ENCODE data around the gene SDCBP2.

Gene SDCBP2

GRCh38 chr20:1328680-1329330 is at the start of gene SDCBP2:
TSS of gene SDCBP2 (minus strand) at chr20:1329139. CDS start at chr20:1320416, 8,723 bp downstream.
- DNase-seq = peak; percentile 40

DNA sequence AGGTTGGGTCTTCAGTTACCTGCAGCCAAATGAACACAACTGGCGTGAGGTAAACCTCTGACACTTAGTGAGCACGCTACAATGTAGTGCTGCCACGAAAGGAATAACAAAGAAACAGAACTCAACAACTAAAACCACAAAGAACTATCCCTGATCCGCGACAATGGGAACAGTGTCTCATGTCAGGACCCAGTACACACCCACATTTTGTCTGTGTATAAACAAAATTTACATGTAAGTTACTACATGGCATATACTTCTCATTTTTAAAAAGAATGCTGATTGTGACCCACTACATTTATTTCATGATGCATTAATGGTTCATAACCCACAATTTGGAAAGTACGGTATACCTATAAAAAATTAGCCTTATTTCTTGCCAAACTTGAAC is 49.8 kb upstream of the SDCBP2 start:
- DNase-seq = no peak

- DNase-seq = no peak
These were observed 49.2 kb upstream of the SDCBP2 start for GRCh38 chr20:1377984-1378734.

DNA sequence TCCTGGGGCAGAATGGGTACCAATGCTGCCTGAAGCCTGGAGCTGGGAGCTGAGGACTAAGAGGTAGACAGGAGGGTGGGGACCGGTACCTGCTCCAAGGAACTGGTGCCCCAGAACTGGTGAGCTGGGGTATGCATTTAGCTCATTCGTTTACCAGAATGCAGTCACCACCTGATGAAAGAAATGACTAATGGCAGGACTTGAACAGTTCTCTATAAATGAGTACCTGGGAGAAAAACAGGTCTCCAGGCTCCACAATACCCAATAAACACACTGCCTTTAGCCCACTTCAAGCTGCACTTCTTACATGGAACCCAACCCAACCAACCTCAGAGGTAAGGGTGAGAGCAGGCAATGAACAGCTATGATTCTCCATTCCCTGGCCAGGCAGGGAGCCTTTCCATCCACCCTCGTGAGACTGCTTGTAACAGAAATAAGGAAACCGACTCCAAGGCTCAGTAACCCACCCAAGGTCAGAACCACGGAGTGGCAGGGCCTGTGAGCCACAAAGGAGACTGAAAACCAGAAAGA is 48.5 kb upstream of the SDCBP2 start:
- DNase-seq = no peak

- no peak for DNase-seq
These were observed 47.7 kb upstream of the SDCBP2 start for GRCh38 chr20:1376408-1377270.

DNA sequence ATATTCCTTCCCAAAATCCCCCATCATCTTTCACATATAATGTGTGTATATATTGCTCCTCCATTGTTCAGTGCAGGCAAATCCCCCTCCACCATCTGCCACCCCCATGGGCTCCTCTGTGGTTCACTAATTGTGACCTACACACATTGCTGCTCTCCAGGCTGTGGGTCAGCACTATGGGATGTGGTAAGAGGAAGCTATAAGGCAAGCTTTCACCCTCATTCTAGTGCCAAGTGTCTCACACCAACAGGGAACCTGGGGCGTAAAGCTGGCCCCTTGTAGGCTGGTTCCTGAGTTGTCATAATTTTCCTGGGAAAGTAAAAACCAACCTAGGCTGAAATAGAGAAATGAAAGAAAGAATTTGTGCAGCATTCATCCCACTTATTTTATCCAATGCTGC is 47.1 kb upstream of the SDCBP2 start:
- no peak for DNase-seq

DNA sequence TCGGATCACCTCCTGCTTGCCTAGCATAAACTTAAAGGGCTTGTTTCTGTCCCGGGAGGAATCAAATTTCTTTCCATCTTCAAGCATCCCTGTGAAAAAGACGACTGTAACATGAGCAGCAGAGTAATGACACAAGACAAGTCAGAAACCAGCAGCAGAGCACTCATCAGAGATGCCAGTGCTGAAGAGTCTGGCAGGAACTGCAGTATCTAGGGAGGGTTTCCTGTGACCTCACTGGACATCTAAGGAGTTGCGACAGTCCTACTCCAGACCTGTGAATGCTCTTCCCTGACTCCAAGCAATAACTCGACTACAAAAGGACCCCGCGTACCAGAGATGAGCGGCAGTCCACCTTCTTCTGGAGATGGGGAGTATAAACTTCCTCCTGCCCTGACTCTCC is 46.6 kb upstream of the SDCBP2 start:
- DNase-seq = peak; percentile 29

DNA sequence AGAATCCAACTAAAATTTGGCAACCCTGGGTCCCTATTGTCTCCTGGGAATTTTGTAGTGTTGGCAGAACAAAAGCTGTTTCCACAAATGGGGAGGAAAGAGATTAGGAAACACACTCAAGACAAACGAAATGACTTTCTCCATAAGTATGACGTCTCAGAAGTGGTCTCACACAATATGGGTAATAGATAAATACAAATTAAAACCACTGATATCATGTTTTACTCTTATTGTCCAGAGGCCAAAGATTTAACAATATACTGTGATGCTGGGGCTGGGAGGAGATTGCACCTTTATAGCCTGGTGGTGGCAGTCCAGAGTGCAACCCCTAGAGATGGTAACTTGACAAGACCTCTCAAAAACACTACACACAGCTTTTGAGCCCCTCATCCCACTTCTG is 45.3 kb upstream of the SDCBP2 start:
- DNase-seq = no peak

DNA sequence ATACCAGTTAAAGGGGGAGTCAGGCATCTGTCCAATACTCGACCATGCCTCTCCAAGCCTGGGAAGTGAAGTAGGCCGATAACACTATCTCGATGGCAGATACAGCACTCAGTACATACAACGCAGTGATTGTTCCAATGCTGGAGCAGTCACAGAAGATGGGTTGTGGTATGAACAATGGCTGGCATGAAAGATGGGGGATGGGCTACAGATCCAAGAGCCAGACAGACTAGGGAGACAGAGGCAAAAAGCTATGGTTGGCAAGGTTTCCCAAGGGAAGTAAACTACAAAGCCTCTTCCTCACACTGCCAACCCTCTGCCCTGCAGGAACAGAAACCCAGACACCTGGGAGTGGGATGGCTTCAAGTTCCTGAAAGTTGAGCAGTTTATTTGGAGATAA is 44.7 kb upstream of the SDCBP2 start:
- DNase-seq = no peak

DNA sequence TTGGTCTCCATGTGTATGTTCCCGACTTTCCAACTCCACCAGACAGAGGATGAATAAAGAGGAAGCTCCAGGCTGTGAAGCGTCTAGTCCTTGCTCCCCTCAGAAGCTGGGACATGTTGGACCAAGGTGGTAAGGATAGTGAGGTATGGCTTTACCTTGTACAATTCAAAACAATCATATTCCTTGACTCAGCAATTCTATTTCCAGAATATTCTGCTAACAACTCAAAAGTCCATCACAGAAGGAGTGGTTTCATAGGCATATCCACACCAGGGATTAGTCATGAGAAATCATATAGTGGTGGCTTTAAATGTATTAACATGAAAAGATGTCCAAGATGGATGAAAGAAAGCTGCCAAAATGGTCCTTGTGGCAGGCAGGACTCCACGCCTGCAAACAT is 44.1 kb upstream of the SDCBP2 start:
- DNase-seq = no peak

GRCh38 chr20:1371830-1372539 is 43.0 kb upstream of the SDCBP2 start:
- peak; percentile 15 for DNase-seq

GRCh38 chr20:1371202-1371782 is 42.4 kb upstream of the SDCBP2 start:
- DNase-seq = no peak

GRCh38 chr20:1370548-1371110 is 41.7 kb upstream of the SDCBP2 start:
- no peak for DNase-seq

- DNase-seq = no peak
These were observed 41.0 kb upstream of the SDCBP2 start for GRCh38 chr20:1369970-1370369.

GRCh38 chr20:1368448-1369199 is 39.7 kb upstream of the SDCBP2 start:
- DNase-seq = no peak

DNA sequence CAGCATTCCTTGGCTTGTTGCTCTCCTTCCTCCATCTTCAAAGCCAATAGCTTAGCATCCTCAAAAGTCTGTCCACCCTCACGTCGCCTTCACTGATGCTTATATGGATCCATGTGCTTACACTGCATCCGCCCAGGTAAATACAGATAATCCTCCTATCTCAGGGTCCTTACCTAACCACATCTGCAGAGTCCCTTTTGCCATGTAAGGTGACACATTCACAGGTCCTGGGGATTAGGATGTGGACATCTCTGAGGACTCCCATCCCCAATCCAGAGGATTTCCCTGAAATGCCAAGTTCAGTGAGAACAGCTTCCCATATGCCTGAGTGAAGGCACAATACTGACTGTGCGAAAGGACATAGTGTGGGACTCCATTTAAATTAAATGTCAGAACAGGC is 38.5 kb upstream of the SDCBP2 start:
- DNase-seq = no peak

DNA sequence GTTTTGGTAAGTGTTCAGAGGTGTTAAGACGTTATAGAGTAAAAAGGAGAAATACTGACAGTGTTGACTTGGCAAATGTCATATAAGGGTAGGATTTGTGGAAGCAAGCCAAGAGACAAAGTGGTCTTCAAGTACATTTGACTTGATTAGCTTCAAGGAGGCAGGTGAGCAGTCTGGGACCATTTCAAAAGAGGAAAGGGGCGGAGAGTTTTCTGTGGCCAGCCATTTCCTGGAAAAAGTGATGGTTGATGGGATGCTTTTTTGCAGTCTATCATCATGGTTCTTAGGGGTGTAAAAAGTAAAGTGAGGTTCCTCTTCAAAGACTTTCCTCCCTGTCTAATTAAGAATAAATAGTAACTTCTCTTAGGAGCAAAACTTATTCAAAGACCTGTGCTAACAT is 35.2 kb upstream of the SDCBP2 start:
- no peak for DNase-seq

DNA sequence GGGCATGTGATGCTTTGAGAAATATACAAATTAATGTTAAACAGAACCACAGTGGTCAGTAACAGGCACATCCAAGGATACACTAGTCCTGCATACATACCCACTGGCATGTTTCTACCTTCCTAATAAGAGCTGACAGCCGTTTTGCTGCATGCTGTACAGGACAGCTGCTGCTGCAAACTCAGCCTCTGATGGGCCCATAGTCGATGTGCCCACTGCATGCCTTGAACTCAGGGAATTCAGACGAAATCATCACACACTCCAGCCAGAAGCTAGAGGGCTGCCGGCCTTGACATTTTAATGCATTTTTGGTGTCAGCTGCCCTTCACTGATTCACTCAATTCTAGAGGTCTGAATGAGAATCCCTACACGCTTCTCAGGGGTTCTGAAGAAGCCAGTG is 34.6 kb upstream of the SDCBP2 start:
- DNase-seq = no peak

DNA sequence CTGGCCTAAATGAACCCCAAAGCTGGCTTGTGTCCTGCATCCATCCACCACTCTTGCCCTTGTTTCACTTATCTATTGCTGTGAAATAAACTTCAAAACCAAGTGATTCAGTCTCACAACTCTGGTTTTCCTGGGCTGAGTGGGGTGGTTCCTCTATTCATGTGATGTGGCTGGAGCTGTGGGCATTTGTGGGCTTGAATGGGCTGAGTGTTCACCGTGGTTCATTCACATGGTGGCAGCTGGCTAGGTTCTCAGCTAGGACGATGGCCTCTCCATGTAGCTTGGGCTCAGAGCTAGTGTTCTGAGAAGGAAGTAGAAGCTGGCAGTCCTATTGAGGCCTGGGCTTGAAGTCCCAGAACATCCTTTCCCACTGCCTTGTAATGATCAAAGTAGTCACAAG is 33.5 kb upstream of the SDCBP2 start:
- DNase-seq = no peak

- DNase-seq = no peak
These were observed 31.3 kb upstream of the SDCBP2 start for GRCh38 chr20:1360094-1360846.

Measured in NCI-H510A (cell line).